GM12874 (cell line): ENCODE results near the gene SHISA5.

Experiments
- CTCF ChIP-seq: IDR thresholded peaks from 2 replicates; pipeline ENCODE4 v1.5.1; 2011; ENCODE audit warnings: low read depth, mild to moderate bottlenecking, control low read depth, low read length, moderate library complexity; ENCODE audit not compliant: insufficient read depth

The SHISA5 gene

GRCh38 chr3:48434591-48435222 is 69.3 kb downstream of the SHISA5 start:
- no peak for TF ChIP-seq CTCF

- no peak for TF ChIP-seq CTCF
Measured at GRCh38 chr3:48433472-48434118, 70.4 kb downstream of the SHISA5 start.

GRCh38 chr3:48432411-48433371 is 71.3 kb downstream of the SHISA5 start:
- peak; percentile 30; the same call in 1 of the 2 replicates for TF ChIP-seq CTCF

GRCh38 chr3:48431224-48432029 is 72.5 kb downstream of the SHISA5 start:
- TF ChIP-seq CTCF, result no peak

GRCh38 chr3:48430708-48431101 is 73.3 kb downstream of the SHISA5 start:
- no peak for TF ChIP-seq CTCF

GRCh38 chr3:48429960-48430707 is 73.8 kb downstream of the SHISA5 start, which contains the start of gene PLXNB1:
Gene PLXNB1, minus strand, starts transcription at chr3:48430086. Its CDS starts 5,475 bp downstream, at chr3:48424611.
- TF ChIP-seq CTCF, result no peak
